GM10847 (cell line): Measurements from ENCODE around the gene HELZ2.

Source experiments
- POLR2A ChIP-seq: IDR thresholded peaks from 2 replicates; pipeline ENCODE4 v1.6.1; 2011; ENCODE audit not compliant: insufficient read length; ENCODE audit errors: extremely low read depth

Gene HELZ2

DNA sequence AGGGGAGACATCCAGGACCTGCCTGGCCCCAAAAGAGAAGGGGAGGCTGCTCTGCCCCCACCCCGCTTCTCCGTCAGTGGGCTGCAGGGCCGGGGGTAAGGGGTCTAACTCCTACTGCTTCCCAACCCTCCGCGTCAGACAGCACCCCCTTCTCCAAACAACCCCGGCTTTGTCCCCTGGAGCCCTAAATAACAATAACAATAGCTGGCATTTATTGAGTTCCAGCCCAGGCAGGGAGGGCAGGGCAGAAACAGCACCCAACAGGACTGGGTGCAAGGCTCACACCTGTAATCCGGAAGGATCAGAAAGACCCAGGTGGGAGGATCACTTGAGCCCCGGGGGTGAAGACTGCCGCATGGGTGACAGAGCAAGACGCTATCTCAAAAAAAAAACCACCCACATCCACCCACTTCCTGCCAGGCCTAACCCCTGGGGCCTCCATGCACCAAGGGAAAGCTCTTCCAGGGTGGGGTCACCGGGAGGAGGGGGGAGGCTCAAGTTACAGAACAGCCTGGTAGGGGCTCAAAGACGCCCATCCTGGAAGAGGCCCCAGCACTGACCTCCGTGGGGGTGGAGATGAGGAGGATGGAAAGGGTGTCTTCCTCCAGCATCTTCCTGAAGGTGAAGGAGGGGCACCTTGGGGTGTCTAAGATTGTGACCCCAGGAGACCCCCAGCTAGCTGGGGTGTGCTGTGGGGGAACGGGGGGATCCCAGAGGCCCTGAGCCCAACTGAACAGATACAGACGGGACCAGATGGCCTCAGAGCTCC, 21.4 kb downstream of the HELZ2 start:
- no peak for TF ChIP-seq POLR2A

DNA sequence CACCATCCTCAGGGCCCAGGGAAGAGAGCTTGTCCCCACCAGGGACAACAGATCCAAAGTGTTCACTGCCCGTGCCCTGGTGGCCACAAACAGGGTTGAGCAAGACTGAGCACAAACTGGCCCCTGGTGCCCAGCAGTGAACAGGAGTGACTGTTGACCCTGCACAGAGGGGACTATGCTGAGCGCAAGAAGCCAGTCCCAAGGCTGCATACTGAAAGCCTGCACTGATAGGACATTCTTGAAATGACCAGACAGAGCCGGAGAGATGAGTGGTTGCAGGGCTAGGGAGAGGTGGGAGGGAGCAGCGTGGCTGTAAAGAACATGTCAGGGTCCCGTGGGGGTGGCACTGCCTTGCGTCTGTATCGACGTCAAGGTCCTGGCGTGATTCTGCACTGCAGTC, 23.0 kb downstream of the HELZ2 start:
- TF ChIP-seq POLR2A = no peak

GRCh38 chr20:63549679-63550282, 24.3 kb downstream of the HELZ2 start:
- TF ChIP-seq POLR2A = no peak

- TF ChIP-seq POLR2A = no peak
These were observed 25.0 kb downstream of the HELZ2 start for GRCh38 chr20:63549019-63549418.

DNA sequence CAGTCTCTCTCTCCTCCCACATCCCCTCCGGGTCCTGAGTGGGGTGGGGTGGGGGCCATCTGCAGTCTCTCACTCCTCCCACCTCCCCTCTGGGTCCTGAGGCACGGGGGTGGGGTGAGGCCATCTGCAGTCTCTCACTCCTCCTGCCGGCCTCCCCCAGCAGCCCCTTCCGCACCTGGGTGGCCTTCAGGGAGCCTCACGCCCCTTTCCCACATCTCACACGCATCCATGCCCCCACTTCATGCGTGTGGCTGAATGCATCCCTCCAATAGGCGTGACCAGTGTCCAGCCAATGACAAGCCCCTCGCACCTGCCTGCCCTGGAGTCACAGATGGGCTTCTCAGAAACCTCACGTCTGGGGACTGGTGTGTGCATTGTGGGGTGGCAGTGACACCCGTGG, 25.5 kb downstream of the HELZ2 start:
- TF ChIP-seq POLR2A = no peak

DNA sequence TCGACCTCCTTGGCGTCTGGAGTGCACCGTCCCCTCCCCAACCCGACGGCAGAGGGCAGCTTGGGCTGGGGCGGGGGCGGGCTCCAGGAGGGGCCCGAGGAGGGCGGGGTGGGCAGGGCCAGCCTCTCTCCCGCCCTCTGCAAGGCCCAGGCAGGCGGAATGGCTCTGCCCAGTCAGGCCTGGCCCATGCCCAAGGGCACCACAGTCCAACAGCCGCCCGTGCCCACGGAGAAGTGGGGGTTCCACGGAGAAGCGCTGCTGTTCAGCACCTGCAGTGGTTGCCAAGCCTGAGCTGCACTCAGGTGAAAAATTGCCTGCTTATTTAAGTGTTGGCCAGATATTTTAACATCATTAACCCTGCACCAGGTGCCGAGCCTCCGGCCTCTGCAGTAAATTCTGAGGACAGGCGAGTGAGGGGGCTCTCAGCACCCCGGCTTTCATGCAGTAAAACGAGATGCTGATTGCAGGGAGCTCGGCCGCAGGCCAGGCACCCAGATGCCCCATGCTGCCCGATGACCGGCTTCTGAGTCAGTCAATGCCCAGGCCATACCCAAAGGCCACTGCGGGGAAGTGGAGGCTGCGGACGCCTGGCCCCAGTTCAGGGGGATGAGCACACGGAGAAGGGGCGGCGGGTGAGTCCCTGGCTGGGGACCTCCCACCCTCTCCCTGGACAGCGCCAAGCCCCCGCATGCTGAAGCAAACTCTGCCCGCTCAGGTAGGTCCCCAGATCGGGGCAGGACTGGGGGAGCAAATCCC, 26.1 kb downstream of the HELZ2 start, which contains the start of gene SRMS:
Gene SRMS, minus strand, starts transcription at position 25 of the 756 bp plus-strand sequence. CDS start 286 bp downstream, outside the sequence.
- no peak for TF ChIP-seq POLR2A

DNA sequence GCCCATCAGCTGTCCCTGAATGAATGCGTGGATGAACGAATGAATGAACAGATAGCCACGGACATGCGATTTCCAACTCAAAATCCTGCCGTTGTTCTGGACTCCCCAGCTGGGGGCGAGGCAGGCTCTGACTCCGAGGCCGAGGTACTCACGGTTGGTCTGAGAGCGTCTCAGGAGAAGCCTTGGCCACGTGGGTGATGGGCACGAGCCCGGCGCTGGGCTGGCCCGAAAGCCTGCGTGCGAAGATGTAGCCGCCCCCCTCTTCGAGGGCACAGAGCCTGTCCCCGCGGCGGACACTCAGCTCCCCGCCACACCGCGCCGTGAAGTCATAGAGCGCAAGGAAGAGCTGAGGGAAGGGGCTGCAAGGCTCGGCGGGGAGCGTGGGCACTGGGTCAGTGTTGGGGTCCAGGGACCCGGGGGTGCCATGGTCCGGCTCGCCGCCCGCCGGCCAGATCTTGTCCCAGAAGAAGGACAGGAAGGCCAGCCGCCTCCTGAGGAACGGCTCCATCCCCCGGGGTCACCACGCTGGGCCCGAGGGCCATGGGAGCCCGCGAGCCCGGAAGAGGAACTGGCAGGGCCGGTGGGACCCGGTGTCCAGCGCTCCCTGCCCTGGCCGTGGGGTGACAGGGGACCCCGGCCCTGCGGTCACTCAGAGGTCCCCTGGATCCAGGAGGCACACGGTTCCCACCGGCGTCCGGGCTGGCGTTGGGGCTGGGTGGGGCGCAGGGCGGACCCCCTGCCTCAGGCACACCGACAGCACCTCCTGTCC, 26.9 kb downstream of the HELZ2 start:
- no peak for TF ChIP-seq POLR2A

- no peak for TF ChIP-seq POLR2A
These were observed 27.6 kb downstream of the HELZ2 start for GRCh38 chr20:63546256-63546955.

- TF ChIP-seq POLR2A = no peak
These were observed 28.2 kb downstream of the HELZ2 start for GRCh38 chr20:63545814-63546213.

GRCh38 chr20:63544958-63545516, 29.0 kb downstream of the HELZ2 start:
- no peak for TF ChIP-seq POLR2A

DNA sequence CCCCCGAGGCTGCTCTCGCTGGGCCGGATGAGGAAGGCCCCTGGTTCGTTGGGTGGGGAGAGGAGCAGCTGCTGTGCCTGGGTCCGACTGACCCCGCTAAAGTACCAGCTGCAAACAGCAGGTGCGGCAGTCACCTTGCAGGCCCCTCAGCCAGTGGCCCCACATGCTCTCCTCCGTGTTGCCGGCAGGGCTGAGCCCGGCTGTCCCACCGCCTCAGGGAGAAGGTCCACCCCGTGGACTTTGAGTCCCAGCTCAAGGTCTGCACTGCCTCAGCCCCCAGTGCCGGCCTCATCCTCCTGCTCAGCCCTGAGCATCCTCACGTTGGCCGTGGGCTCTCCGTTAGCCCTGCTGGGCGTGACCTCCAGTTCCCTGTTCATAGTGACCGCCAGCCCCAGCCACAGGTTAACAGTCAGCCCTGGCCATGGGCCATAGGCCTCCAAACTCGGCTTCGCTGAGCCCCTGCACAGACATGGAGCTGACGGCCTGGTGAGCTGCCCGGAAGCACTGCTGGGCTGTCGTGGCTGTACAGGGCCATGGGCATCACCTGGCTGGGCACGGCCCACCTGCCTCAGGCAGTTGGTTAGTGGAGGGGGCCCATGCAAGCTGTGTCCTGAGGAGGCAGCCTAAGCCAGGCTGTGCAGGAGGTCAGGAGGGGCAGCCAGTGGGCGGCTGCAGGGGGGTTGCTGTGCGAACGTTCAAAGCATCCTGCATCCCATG, 29.6 kb downstream of the HELZ2 start:
- no peak for TF ChIP-seq POLR2A

DNA sequence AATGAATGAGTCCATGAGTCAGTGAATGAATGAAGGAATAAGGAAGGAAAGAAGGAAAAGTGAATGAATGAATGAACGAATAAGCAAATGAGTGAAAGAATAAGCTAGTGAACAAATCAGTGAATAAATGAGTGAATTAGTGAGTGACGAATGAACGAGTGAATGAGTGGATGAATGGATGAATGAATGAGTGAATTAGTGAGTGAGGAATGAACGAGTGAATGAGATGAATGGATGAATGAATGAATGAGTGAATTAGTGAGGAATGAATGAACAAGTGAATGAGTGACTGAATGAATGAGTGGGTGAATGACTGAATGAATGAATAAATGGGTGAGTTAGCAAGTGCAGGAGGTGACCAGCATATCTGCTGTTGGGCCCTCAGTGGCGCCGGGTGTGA, 30.3 kb downstream of the HELZ2 start:
- TF ChIP-seq POLR2A = no peak

DNA sequence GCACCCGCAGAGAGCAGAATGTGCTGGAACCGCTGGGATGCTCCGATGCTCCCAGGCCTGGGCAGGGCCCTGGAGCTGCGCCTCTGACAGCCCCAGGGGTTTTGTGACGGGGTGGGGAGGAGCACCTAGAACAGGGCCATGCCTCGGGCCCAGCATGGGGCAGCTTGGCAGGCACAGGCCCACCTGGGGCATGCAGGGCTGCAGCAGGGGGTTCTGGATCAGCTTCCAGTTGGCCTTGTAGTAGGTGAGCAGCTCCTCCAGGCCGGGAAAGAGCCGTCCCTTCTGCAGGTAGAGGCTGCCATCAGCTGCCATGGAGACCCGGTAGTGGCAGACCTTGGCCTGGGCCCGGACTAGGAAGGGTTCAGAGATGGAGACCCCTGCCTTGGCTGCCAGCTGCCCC, 30.9 kb downstream of the HELZ2 start:
- TF ChIP-seq POLR2A = no peak

GRCh38 chr20:63542696-63543095, 31.3 kb downstream of the HELZ2 start:
- no peak for TF ChIP-seq POLR2A
